HepG2 (cell line): ENCODE results near the gene UTP25. TPM values are rescaled to one million over a fixed set of nuclear protein-coding genes. Genes with fewer than 3 reads are reported as not detected.
A peak's percentile ranks its signal among the peaks of the same experiment; 100 is the strongest.

ENCODE experiments used
- ATAC-seq: fragments of 200-7000 bp; cut with Tn5 transposase; 3 replicates; pipeline ENCODE4 v1.9.1; 2020; ENCODE audit warnings: mild to moderate bottlenecking, moderate library complexity
- BruUV-seq: library from RNA; stranded (reverse); fragments of 400-500 nt; replicated peaks from 2 replicates; lab custom pipeline; 2021; lab: Mats Ljungman, UMichigan
- CTCF ChIA-PET: fragments of 300-600 bp; formaldehyde crosslinking; extraction: SDS; loops from one replicate; lab custom pipeline; 2021; ENCODE audit warnings: low total read pairs, inconsistent platforms, low intra/inter-chr PET ratio; lab: Yijun Ruan, JAX
- POLR2A ChIA-PET: fragments of 350-600 bp; sonication (Branson Sonifier 250); formaldehyde crosslinking; loops from one replicate; lab custom pipeline; 2020; ENCODE audit warnings: antibody characterized with exemption, inconsistent platforms; lab: Yijun Ruan, JAX
- DNase-seq: peaks from one replicate; pipeline ENCODE4 v3.0.0-alpha.2; 2015; ENCODE audit warnings: low spot score
- FAIRE-seq: peaks from 3 replicates; lab custom pipeline; 2011; peaks lifted over from hg19 to GRCh38; lab: Jason Lieb, UNC
- H2AFZ ChIP-seq: one replicate; pipeline ENCODE4 v1.6.1; 2011; ENCODE audit warnings: low read length, inconsistent platforms
- H3K27ac ChIP-seq: fragments of 300-600 bp; 3 replicates; pipeline ENCODE4 v1.8.0; 2011; ENCODE audit warnings: mixed run types, mild to moderate bottlenecking, mixed read lengths, low read length, inconsistent platforms; ENCODE audit not compliant: insufficient read depth; ENCODE audit errors: extremely low read length
- H3K27me3 ChIP-seq, 2 experiments: fragments of 200-600 bp in 1 of 2; 2 replicates in 1 of 2; 3 replicates in 1 of 2; pipeline versions ENCODE4 v1.6.0 to v1.8.0; 2011; ENCODE audit warnings: low read length in 2 of 2, mild to moderate bottlenecking in 2 of 2, moderate library complexity in 2 of 2, inconsistent platforms in 1 of 2; ENCODE audit not compliant: insufficient read depth in 2 of 2, control insufficient read depth in 1 of 2
- H3K36me3 ChIP-seq, 2 experiments: fragments of 200-600 bp in 1 of 2; replicated peaks in 1 of 2; 2 replicates in 1 of 2; 3 replicates in 1 of 2; pipeline versions ENCODE4 v1.5.1 to v1.8.0; 2011; ENCODE audit warnings: low read length in 2 of 2, inconsistent platforms in 1 of 2; ENCODE audit not compliant: insufficient read depth in 2 of 2, control insufficient read depth in 1 of 2
- H3K4me1 ChIP-seq: 2 replicates; pipeline ENCODE4 v1.5.1; 2012; ENCODE audit warnings: low read length, inconsistent platforms; ENCODE audit not compliant: insufficient read depth
- H3K4me2 ChIP-seq: 2 replicates; pipeline ENCODE4 v1.6.0; 2011; ENCODE audit warnings: low read depth, low read length, inconsistent platforms
- H3K4me3 ChIP-seq, 3 experiments: fragments of 200-600 bp in 1 of 3; sonication (generic), shearing (Covaris generic) in 1 of 3; replicated peaks in 1 of 3; 2 replicates each; pipeline ENCODE4 v1.5.1; 2011 to 2016; ENCODE audit warnings: low read length in 3 of 3, inconsistent platforms in 2 of 3, low read depth in 2 of 3, mild to moderate bottlenecking in 2 of 3, control low read depth in 1 of 3, mixed read lengths in 1 of 3; ENCODE audit not compliant: insufficient read depth in 1 of 3
- H3K79me2 ChIP-seq: one replicate; pipeline ENCODE4 v1.6.1; 2011; ENCODE audit warnings: low read length, inconsistent platforms; ENCODE audit not compliant: insufficient read depth
- H3K9ac ChIP-seq: 2 replicates; pipeline ENCODE4 v1.6.0; 2011; ENCODE audit warnings: mild to moderate bottlenecking, low read depth, low read length, inconsistent platforms; ENCODE audit not compliant: insufficient read depth
- H3K9me3 ChIP-seq: 2 replicates; pipeline ENCODE4 v1.5.1; 2012; ENCODE audit warnings: mild to moderate bottlenecking, low read length
- H4K20me1 ChIP-seq: 2 replicates; pipeline ENCODE4 v1.6.0; 2011; ENCODE audit warnings: inconsistent platforms, mild to moderate bottlenecking, low read length, moderate library complexity; ENCODE audit not compliant: insufficient read depth
- GABPA ChIP-seq, 2 experiments: IDR thresholded peaks; 2 replicates each; pipeline ENCODE4 v1.6.1; 2011 to 2016; ENCODE audit warnings: low read depth in 2 of 2, low read length in 1 of 2, missing biosample characterization in 1 of 2, missing genetic modification characterization in 1 of 2
- MXI1 ChIP-seq: IDR thresholded peaks from 3 replicates; pipeline ENCODE4 v1.6.1; 2012; ENCODE audit warnings: low read depth, low read length, inconsistent platforms, borderline replicate concordance
- NR3C1 ChIP-seq: sonication (generic); formaldehyde crosslinking; IDR thresholded peaks from 2 replicates; pipeline ENCODE4 v1.4.0; 2020; ENCODE audit warnings: missing genetic modification reagents
- PHF20 ChIP-seq: sonication (generic); formaldehyde crosslinking; IDR thresholded peaks from 2 replicates; pipeline ENCODE4 v1.5.0; 2020; ENCODE audit warnings: mild to moderate bottlenecking, missing genetic modification reagents
- RAD21 ChIP-seq: fragments of 450-650 bp; formaldehyde crosslinking; IDR thresholded peaks from 2 replicates; pipeline ENCODE4 v1.5.0; 2020; ENCODE audit warnings: mild to moderate bottlenecking
- STAG1 ChIP-seq: sonication (generic); formaldehyde crosslinking; IDR thresholded peaks from 2 replicates; pipeline ENCODE4 v1.4.0; 2020; ENCODE audit warnings: missing genetic modification reagents
- ZFAT ChIP-seq: sonication (generic); formaldehyde crosslinking; conservative IDR thresholded peaks from 2 replicates; pipeline ENCODE4 v1.8.1; 2023; ENCODE audit warnings: missing genetic modification reagents, inconsistent platforms
- ZNF329 ChIP-seq: sonication (generic); formaldehyde crosslinking; IDR thresholded peaks from 2 replicates; pipeline ENCODE4 v1.9.0; 2021; ENCODE audit warnings: low read depth, mild to moderate bottlenecking, missing genetic modification reagents
- WGBS: methylation state at CpG from one replicate; pipeline ENCODE4 v1.1.6; 2017; ENCODE audit warnings: low lambda C conversion rate; 5-methylcytosine and 5-hydroxymethylcytosine counted together
- in situ Hi-C: cut with HindIII; loops from 2 replicates; pipeline ENCODE4 v1.10.0; 2017; ENCODE audit warnings: low pct_unique_long_range_greater_than_20kb; ENCODE audit not compliant: extremely low pct_ligation_motif_present
- intact Hi-C: fragments of 100-400 bp; cut with micrococcal nuclease; formaldehyde crosslinking; loops from one replicate; pipeline ENCODE4 v1.10.0; 2022; ENCODE audit not compliant: unreplicated experiment
- polyA plus RNA-seq, 8 experiments: library from polyadenylated mRNA; depleted of rRNA in 3 of 8; stranded (reverse) in 7 of 8; unstranded in 1 of 8; fragments of >200 nt; fragmentation: Illumina TruSeq in 4 of 8; extraction: Trizol in 4 of 8; gene quantifications; 2 replicates each; pipeline versions ENCODE4 v1.2.1 to v1.2.3, GENCODE V29; 2011 to 2016; ENCODE audit warnings: low read depth in 4 of 8, missing spikeins in 1 of 8, mixed read lengths in 1 of 8; ENCODE audit not compliant: insufficient read depth in 1 of 8
- total RNA-seq, 5 experiments: library from RNA; depleted of rRNA; stranded (reverse); fragments of >200 nt; fragmentation: Illumina TruSeq; extraction: Trizol; gene quantifications; 2 replicates each; pipeline ENCODE4 v1.2.3, GENCODE V29; 2016; ENCODE audit warnings: low read depth in 1 of 5
- TF ChIP-seq, protein P1 (sequence below): sonication (generic); formaldehyde crosslinking; IDR thresholded peaks from 2 replicates; pipeline ENCODE4 v1.5.0; 2020; ENCODE audit warnings: mild to moderate bottlenecking, missing genetic modification reagents, moderate library complexity
- TF ChIP-seq, protein P2 (sequence below): fragments of 450-650 bp; IDR thresholded peaks from 2 replicates; pipeline ENCODE4 v1.6.1; 2016

The UTP25 gene
- total and polyA plus RNA-seq, 2 of the 13 experiments (the other 11 are each of a cell fraction or from before 2014, with no cell fraction given): 4.8 to 5.7 TPM

DNA sequence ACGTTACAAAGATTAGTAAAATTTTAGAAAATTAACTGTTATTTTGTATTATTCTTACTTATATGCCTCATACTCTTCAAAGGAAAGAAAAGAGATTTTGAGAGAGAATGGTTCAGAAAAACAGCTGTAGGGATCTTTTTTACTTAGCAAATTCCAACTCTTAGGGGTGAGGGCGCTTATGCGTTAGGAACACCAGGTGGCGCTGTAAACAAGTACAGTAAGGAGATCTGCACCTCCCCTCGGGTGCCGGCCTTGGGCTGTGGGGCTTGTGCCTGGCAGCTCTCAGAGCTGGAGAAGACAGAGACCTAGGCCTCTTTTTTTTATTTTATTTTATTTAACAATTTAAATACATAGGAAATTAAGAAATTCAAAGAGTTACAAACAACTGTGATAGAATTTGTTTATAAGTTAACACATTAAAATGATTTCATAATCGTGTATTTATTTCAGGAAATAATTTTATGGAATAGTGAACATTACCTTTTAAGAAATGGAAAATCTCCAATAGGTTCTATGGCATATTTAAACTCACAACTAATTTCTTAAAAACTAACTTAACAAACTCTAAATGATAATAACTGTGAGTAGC, 32.6 kb downstream of the UTP25 start (continued):
- TF ChIP-seq GABPA (IDR thresholded peaks at IDR 0.05; ENCODE audit: low read depth, low read length) (no peak), GABPA (CRISPR knock-in tag; IDR thresholded peaks at IDR 0.05; ENCODE audit: low read depth) (no peak), MXI1 (no peak), ZFAT (no peak), RAD21 (CRISPR knock-in tag) (peak; percentile 50), NR3C1 (CRISPR knock-in tag) (no peak), PHF20 (CRISPR knock-in tag) (no peak), STAG1 (peak; percentile 66)
- TF ChIP-seq, protein P1, sequence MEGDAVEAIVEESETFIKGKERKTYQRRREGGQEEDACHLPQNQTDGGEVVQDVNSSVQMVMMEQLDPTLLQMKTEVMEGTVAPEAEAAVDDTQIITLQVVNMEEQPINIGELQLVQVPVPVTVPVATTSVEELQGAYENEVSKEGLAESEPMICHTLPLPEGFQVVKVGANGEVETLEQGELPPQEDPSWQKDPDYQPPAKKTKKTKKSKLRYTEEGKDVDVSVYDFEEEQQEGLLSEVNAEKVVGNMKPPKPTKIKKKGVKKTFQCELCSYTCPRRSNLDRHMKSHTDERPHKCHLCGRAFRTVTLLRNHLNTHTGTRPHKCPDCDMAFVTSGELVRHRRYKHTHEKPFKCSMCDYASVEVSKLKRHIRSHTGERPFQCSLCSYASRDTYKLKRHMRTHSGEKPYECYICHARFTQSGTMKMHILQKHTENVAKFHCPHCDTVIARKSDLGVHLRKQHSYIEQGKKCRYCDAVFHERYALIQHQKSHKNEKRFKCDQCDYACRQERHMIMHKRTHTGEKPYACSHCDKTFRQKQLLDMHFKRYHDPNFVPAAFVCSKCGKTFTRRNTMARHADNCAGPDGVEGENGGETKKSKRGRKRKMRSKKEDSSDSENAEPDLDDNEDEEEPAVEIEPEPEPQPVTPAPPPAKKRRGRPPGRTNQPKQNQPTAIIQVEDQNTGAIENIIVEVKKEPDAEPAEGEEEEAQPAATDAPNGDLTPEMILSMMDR (CRISPR knock-in tag): peak; percentile 81

DNA sequence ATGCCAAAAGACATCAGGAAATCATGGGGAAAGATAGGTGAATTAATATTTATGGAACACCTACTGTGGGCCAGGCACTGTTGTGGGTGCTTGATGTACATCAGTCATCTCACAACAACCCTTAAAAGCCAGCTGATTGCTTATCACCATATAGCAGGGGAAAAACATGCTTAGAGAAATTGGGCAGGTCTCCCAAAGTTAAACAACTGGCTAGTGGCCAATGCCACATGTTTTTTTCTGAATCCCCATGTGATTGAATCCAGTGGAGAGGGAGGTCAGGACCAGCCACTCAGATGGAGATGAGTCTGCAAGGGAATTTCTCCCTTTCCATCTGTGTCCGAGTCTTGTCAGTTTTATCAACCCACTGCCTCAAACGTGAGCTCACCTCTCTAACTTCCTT, 33.5 kb downstream of the UTP25 start:
- no TSS peak for BruUV-seq
- H3K79me2 ChIP-seq: no peaks in the 10 kb centered on the region
- no peak overlapping the region for H3K4me3 ChIP-seq
- no peak overlapping the region for H3K4me2 ChIP-seq
- H3K9me3 ChIP-seq: no peaks in the 10 kb centered on the region
- H3K9ac ChIP-seq: no peak overlapping the region
- no peak for TF ChIP-seq ZNF329 (CRISPR knock-in tag)
- TF ChIP-seq, protein P2, sequence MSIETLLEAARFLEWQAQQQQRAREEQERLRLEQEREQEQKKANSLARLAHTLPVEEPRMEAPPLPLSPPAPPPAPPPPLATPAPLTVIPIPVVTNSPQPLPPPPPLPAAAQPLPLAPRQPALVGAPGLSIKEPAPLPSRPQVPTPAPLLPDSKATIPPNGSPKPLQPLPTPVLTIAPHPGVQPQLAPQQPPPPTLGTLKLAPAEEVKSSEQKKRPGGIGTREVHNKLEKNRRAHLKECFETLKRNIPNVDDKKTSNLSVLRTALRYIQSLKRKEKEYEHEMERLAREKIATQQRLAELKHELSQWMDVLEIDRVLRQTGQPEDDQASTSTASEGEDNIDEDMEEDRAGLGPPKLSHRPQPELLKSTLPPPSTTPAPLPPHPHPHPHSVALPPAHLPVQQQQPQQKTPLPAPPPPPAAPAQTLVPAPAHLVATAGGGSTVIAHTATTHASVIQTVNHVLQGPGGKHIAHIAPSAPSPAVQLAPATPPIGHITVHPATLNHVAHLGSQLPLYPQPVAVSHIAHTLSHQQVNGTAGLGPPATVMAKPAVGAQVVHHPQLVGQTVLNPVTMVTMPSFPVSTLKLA: 0 out of 2 replicates have a peak, but pooled peaks have one; percentile 19
- intact Hi-C loops (no loop called here), in situ Hi-C loops (loop anchor here (5.0 to 25.0 kb wide), 2 partner anchors 126 to 451 kb away; no protein-coding TSS in a partner anchor)
- no peaks in the 10 kb centered on the region for H3K36me3 ChIP-seq
- FAIRE-seq (no peak), DNase-seq (no peak), ATAC-seq (no peak)
- WGBS: 17% methylated on average over 2 of the region's 2 CpGs
- H3K27me3 ChIP-seq: no peaks in the 10 kb centered on the region; a peak in 1 of 5 replicates
- no peak overlapping the region for H3K27ac ChIP-seq
- no peak overlapping the region for H2AFZ ChIP-seq
- no peaks in the 10 kb centered on the region for H3K4me1 ChIP-seq
- ChIA-PET CTCF (interaction anchor here (3.0 kb wide), 1 partner anchor 128 kb away, joined by 27 read pairs; no protein-coding TSS in a partner anchor), POLR2A (no interaction called here)
- H4K20me1 ChIP-seq: no peaks in the 10 kb centered on the region
